NCI-H146 treated with DMSO at 0.1 percent for 48 hours (cell line): ENCODE data around the gene AAGAB.
A peak's percentile ranks its signal among the peaks of the same experiment; 100 is the strongest.
"Not testable (repeated sequence)": the region's sequence is repeated elsewhere in the genome, so short reads cannot be mapped to it uniquely, and the experiment has no call there.

Experiments used
- DNase-seq: peaks from one replicate; lab custom pipeline; 2025; ENCODE audit not compliant: unreplicated experiment; lab: John Stamatoyannopoulos, UW

Gene AAGAB

DNA sequence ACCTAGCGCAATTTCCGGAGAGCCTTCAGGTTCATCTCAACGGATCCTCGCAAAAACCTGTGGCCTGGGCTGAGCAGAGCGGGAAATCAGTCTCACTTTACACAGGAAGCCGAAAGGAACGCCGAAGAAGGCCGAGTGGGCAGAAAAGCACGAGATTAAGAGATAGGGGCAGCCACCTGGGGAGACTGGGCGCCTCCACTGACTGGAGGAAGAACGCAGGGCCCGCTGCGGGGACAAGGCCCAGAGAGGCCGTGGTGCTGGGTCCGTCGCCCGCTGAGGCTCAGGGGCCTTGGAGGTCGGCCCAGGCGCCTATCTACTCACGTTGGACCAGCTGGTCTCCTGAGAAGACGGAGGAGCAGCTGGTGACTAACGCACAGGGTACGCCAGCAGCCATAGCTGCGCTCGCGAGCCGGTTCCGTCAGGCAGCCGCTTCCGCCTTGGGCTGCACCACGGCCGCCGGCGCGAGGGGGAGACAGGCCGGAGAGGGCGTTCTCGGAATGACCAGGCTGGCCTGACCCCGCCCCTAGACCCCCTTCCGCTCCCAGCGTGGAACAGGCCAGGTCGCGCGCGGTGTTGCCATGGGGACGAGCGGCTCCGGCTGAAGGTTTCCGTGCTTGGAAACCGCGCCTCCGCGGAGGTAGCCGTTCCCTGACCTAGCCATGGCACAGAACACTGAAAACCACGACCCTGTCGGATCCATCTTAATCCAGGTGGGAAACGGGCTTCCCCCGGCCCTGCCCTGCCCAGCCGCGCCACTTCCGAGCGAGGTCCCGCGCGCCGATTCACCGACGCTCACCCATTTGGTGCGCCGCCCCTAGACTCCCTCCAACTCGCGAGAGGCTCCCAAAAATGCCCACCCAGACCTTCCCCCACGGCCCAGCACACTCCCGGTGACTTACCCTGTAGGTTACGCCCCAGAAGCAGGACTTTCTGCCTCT is at the start of gene AAGAB, which contains the start of gene IQCH:
TSS of gene AAGAB (minus strand) at position 424 of the 938 bp plus-strand sequence. CDS start at position 394, 30 bp downstream.
TSS of gene IQCH (plus strand) at position 549 of the 938 bp plus-strand sequence. CDS start at position 660, 111 bp downstream.
- peak; percentile 75 for DNase-seq

DNA sequence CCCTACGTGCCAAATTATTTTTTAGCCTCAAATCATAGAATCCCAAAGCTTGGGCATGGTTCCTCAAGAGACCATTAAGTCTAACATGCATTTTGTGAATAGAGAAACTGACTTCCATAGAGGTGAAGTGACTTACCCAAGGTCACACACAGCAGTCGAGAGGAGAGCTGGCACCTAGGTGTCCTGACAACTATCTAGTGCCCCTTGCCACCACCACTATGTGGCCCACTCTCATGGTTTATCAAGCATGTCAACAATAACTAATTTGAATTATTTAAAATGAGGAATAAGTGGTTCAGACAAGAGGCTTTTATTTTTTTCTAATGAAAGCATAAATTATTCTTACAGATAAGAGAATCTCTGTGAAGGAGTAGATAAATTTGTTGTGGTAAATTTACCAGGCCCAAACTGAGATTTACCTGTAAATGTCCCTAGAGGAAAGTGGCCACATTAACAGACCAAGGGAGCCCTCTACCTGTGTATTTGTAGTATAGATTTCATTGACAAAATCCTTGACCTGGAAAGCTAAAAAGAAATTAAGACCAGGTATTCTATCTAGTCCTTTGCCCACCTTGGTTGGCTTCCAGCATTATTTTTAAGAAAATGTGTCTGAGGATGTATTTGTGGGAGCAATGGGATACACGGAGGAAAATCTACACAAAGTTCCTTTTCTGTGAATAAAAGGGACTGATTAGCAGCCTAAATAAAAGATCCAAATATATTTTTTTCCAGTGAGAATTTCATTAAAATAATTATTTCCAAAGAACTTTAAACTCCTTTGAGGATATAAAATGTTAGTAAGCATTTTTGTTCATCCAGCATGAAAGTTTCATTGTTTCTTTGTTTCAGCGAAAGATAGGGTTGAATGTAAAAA is 49.3 kb upstream of the AAGAB start:
- peak; percentile 12 for DNase-seq

- no peak for DNase-seq
Observed at GRCh38 chr15:67300266-67301025, 46.0 kb upstream of the AAGAB start.

GRCh38 chr15:67296684-67297083 is 42.2 kb upstream of the AAGAB start:
- DNase-seq, result no peak

DNA sequence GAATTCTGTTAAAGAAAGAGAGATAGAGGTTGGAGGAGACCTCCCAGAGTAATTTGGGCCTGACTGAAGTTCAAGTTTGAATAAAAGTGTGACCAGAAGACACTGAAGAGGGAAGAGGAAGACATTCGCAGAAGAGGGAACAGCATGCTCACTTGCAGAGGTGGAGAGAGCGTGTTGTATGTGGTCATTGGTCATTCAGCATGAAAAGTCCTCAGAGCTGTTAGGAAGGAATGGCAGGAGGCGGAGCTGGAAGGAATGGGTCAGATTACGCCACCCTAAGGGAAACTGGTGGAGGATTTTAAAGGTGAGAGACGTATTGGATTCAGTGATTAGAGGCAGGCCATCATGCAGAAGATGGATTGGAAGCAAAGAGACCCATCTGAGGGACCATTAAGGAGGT is 41.7 kb upstream of the AAGAB start:
- no peak for DNase-seq

- no peak for DNase-seq
Observed at GRCh38 chr15:67290319-67290718, 35.9 kb upstream of the AAGAB start.

- DNase-seq, result not testable (repeated sequence)
Observed at GRCh38 chr15:67286400-67286799, 31.9 kb upstream of the AAGAB start.

GRCh38 chr15:67285625-67286024 is 31.2 kb upstream of the AAGAB start:
- not testable (repeated sequence) for DNase-seq

DNA sequence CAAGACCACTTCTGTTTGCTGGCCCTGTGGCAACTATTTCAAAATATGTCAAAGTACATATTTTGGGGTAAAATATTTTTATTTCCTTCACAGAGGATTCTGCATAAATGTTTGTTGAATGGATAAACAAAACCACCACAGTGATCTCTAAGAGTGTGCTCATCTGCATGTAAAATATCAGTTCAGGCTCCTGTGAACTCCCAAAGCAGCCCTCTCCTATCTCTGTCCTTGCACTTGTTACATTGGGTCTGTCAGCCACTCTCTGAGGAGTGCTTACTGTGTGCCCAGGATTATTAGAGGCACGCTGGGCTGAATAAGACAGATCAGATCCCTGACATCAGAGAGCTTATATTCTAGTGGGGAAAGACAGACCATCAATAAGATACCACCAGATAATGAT is 27.3 kb upstream of the AAGAB start:
- no peak for DNase-seq

- DNase-seq, result no peak
Observed at GRCh38 chr15:67280217-67280616, 25.8 kb upstream of the AAGAB start.

GRCh38 chr15:67276666-67277065 is 22.2 kb upstream of the AAGAB start:
- DNase-seq, result no peak

GRCh38 chr15:67274236-67274635 is 19.8 kb upstream of the AAGAB start:
- no peak for DNase-seq

GRCh38 chr15:67267951-67268941 is 13.8 kb upstream of the AAGAB start:
- DNase-seq, result no peak

DNA sequence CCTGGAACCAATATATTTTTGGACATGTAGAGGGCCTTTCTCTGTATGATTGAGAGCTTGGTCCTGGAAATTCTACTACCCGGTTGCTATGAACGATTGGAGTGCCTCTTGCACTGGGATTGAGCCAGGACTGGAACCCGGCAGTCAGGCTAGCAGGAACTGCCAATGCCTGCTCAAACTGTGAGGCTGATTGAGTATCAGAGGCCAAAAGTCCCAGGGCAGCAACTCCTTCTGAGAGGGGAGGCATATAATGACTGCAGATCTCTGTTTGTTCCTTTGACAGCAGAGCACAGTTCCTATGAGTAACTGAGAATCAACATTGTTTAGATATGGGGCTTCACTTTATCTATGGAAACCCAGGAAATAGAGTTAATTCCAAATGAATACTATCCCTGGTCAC is 13.0 kb upstream of the AAGAB start:
- no peak for DNase-seq

DNA sequence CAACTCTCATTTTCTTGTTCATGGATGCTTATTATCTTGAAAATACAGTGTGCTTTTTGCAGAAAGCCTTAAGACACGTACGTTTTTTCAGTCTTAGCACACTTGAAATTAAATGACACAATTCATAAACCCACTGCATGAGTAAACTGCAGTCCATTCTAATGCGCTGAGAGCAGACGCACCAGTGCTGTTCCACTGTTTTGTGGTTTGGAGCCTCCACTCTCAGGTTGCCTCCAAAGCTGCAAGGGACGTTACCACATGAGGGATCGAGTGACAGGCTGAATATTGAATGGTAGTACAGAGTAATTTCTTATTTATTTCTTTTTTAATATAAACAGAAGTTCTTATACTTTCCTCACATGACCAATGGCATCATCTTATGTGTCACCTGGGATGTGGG is 12.4 kb upstream of the AAGAB start:
- DNase-seq, result no peak

DNA sequence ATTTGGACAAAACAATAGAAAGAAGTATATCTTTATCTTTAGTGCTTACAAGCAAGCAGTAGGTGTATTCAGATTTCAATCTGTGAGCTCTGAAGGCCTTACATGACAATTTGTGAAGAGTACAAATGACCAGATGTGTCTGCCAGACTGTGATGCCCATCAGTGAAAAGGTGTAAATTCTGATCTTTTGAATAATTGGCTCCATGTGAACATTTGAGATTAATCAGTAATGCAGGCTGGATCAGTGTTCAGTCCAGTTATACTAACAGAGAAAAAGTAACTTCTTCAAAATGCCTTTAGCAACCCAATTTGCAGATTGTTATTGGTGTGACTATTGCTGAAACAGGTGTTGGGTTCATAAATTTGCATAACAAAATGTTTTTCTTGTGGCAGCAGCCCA is 5.3 kb upstream of the AAGAB start:
- DNase-seq, result no peak

GRCh38 chr15:67259379-67259778 is 4.9 kb upstream of the AAGAB start:
- DNase-seq, result no peak

GRCh38 chr15:67258412-67258811 is 4.0 kb upstream of the AAGAB start:
- not testable (repeated sequence) for DNase-seq

DNA sequence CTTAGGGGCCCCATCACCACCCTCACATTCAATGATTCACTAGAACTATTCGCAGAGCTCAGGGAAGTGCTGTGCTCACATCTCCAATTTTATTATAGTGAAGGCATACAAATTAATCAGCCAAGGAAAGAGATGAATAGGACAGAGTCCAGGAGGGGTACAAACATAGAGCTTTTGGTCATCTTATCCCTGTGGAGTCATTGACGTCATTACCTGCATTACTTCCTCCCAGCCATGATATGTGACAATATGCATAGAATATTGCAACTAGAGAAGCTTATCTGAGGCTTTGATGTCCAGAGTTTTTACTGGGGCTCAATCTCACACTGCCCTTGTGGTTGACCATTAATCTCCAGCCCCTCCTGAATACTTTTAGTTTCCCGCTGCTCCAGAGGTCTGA is 1.6 kb upstream of the AAGAB start:
- no peak for DNase-seq
